ENCODE data around the gene NPPC.

Gene NPPC

DNA sequence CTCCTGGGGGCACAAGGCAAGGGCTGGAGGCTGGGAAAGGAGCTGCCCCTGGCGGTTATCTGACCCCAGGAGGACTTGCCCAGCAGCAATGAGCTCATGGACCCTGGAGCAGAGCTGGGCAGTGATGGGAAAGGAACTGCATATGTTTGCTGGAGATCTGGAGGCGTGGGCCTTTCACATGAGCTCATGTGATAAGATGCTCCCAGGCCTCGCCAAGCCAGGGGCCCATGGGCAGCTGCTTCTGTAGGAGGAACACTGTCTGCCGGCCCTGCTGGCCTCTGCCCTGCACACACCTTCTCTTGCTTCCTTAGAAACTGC, 9.0 kb upstream of the NPPC start:
- DNase-seq (ENCODE audit: low read depth): no peak

DNA sequence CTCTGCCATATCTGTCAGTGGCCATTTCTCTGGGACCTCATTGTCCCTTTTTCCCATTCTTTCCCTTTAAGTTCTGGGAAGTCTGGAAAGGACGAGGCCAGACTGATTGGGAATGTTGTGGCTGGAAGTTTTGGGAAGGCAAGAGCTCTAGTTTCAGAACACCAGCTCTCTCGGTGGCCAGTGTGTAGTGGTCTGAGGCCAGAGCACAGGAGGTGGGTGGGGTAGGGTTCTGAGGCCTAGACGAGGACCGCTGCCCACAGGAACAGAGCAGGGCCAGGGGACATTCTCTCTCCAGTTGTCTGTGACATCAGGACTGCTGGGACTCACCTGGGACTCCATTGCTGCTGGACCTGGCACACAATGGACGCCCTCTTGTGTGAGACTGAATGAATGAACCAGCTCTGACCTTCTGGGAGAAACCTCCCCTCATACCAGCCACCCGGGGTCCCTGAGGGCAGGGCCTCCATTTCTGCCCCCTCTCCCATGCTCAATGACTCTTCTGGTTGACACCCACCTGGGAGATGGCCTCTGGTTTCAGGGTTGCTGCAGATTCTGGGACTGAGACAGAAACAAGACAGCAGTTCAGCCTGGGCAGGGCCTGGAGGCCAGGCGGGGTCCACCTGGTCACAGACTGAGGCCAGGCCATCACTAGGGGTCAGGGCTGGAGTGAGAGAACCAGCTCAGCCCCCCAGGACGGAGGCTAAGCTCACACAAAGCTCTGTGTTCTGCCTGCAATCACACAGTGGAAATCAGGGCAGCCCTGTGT, 8.4 kb upstream of the NPPC start:
- no peak for DNase-seq (ENCODE audit: low read depth)

DNA sequence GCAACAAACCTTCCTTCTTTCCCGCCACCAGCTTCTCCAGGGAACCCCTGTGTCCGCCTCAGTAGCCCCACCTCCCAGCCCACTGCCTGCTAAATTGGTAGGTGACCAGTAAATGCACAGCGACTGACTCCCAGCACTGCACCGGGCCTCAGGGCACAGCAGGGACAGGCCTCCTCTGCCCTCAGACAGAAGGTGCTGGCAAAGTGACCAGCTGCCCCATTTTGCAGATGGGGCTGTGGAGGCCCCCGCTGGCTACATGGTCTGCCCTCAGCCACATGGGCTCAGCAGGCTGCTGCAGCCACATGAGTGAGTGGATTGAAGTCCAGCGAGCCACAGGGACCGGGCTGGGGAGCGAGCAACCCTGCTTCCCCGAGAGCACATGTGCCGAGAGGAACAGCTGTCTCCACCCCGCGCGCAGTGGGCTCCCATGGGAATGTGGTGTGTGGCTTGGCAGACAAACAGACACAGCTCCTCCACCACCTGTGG, 7.8 kb upstream of the NPPC start:
- no peak for DNase-seq (ENCODE audit: low read depth)

DNA sequence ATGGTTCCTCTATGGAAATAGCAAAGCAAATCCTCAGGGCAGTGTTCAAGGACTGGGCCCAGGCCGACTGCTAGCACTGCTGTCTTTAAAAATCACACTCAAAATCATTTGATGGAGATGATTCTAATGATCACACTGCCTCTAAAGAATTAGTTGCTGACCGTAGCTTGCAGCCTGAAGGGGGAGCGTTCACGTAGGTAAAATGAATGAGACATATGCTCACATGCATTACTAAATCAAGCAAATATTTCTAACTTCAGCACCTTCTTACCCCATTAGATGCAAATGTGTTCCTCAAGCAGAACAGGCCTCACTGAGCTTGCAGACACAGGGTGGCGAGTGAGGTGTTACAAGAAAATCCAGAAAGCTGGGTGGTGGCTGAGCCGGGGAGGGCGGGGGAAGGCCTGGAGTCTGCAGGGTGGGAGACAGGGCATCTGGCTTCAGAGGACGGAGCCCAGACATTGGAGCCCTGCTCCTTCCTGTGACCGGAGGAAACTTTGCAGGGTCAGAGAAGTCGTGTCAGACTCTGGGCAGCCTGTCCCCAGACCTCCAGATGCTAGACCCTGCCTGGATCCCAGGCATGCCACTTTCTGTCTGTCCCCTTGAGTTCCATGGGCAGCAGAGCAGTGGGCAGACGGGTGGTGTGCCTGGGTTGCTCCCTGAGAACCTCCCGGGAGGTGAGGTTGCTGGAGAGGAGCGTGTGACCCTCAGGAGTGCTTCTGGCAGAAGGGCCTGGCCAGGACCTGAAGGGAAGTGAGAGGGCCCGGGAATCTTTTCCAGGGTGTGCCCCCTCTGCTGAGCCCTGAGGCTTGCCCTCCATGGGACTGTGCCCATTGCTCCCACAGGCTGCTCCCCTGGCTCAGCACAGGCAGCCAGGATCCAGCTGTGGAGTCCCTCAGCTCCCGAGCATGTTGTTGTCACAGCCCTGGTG, 7.1 kb upstream of the NPPC start:
- no peak for DNase-seq (ENCODE audit: low read depth)

DNA sequence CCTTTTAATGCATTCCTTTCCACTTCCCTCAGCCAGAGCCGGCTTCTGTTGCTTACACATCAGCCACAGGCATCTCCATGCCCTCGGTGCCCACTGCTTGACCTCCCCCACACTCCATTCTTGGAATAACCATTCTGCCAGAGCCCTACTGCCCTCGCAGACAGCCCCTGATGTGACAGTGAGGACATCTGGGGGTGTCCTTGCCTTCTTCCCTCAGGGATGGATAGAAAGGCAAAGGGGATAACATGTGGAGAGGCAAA, 6.4 kb upstream of the NPPC start:
- DNase-seq (ENCODE audit: low read depth): no peak

DNA sequence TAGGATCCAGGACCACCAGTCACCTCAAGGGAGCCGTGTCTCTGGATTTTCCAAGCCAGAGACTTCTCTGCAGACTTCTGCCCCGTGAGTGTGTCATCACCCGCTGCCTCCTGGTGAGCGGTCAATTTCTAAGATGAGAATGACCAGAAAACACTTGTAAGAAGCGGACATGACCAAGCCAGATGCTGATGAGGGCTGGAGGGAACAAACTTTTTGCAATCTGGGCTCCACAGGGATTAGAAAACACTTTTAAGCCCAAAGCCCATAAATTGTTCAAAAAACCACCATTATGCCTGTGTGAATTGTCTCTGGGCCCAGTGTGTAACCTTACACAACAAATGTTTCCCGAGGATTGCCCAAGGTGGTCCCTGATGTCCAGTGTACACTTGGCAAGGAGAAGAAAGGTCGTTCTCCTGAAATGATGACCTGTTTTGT, 5.3 kb upstream of the NPPC start:
- no peak for DNase-seq (ENCODE audit: low read depth)

DNA sequence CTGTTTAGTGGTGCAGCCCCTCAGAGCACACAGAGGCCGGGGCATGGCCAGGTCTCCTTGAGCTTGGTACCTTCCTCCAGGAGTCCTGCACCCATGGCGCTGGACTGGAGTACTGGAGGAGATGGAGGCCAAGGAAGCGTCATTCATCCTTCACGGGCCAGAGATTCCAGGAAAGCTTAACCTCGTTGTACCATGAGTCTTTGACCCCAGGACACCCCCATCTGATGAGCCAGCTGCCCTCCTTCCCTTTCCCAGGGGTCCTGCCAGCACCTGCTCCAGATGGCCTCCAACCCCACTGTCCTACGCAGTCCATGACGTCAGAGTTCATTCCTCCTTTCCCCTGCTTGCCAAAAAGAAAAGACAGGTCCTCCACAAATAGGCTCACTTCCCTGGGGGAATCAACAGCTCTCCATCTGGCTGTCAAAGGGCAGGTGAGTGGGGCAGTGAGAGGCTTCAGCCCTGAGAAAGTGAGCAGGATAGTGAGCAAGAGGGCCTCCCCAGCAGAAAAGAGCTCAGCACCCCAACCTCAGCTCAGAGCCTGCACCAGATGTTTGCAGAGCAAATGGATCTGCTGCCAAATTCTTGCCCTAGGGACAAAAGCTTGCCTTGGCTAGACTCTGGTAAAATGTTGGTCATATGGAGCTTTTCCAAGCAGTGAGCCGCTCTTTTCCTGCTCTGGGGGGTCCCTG, 4.5 kb upstream of the NPPC start:
- no peak for DNase-seq (ENCODE audit: low read depth)

DNA sequence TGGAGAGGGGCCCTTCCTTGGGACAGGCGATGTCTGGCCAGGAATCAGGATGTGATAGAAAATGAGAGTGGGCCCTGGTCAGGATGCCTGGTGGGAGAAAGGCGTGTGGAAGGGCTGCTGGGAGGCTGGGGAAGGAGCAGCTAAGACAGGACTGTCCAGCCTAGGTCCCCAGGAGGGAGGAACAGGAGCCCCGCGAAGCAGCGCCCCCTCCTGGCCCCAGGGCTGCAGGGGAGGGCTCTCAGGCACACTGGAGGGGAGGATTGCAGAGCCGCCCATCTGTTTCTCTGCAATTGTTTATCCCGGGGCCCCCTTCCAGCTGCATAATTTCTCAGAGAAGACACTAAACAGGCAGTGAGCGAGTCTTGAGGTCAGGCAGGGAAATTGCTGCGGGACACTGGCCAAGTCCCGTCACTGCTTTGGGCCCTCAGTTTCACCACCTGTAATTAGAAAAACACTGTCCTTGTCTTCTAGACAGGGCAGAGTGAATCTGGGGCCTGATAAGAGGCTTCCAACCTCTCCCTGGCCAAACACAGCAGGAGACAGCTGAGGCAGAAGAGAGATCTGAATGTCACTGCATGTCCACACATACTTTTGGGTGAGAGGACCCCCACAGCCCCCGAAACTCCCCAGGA, 3.9 kb upstream of the NPPC start:
- no peak for DNase-seq (ENCODE audit: low read depth)

DNA sequence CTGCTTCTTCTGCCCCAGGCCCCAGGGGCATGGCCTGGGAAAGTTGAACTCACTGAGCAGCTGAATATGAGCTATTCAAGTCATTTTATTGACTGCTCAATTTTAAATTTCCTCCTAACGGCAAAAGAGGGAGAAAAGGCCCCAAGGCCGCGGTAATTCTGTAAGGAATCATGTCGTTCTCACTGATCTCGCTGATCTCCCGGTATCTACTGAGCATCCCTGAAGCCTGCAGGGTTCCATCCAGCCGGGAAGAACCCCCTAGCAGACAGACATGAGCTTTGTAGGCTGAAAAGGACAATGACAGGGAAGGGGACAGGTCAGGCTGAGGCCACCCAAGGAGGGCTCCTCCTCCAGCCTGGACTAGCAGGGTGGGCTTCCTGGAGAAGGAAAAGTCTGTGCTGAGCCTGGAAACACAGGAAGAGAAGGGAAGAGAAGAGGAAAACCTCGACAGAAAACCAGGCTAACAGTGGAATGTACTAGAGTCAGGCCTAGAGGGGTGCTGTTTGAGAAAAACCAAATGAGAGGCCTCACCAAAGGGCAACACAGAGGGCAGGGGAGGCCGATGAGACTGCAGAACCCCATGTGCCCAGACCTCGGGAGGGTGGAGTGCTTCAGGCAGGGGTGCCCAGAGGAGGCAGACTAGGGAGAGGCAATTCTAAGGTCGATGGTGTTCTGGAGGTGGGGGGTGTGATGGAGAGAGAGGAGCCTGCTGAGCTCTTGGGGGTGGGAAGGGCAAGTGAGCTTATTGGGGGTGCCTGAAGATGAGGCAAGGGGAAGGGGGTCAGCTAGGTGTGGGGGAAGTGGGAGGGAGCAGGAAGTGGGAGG, 2.9 kb upstream of the NPPC start:
- no peak for DNase-seq (ENCODE audit: low read depth)

DNA sequence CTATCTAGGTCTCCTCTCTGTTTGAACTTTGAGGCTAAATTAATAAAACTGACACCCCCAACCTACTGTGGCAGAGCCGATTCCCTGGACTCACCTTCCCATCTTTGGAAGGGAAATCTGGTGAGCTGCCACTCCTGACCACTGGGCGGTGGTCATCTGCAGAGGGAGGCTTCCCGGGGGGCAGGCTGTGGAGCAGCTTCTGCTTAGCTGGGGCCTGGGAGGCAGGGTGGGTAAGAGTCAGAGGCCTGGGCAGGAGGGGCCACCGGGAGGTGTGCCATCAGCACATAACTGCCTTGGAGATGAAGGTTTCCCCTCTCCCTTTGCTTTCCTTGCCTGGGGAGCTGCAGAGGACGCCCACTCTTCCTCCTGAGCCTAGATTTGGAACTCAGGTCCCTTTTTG, 2.3 kb upstream of the NPPC start:
- no peak for DNase-seq (ENCODE audit: low read depth)

DNA sequence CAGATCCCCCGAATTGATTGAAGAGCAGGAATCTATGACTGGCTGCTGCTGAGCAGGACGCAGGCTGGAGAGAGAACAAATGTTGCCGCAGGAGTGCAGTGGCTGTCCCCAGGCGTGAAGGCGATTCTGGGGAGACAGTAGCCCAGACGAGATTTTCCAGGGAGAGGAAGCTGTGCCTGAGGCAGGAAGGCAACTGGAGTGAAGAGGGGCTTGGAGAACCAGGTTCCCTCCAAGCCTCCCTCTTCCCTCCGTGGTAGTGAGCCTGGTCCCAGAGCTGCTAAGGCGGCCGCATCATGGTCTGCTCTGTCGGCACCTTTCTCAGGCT, 1.3 kb upstream of the NPPC start:
- no peak for DNase-seq (ENCODE audit: low read depth)

DNA sequence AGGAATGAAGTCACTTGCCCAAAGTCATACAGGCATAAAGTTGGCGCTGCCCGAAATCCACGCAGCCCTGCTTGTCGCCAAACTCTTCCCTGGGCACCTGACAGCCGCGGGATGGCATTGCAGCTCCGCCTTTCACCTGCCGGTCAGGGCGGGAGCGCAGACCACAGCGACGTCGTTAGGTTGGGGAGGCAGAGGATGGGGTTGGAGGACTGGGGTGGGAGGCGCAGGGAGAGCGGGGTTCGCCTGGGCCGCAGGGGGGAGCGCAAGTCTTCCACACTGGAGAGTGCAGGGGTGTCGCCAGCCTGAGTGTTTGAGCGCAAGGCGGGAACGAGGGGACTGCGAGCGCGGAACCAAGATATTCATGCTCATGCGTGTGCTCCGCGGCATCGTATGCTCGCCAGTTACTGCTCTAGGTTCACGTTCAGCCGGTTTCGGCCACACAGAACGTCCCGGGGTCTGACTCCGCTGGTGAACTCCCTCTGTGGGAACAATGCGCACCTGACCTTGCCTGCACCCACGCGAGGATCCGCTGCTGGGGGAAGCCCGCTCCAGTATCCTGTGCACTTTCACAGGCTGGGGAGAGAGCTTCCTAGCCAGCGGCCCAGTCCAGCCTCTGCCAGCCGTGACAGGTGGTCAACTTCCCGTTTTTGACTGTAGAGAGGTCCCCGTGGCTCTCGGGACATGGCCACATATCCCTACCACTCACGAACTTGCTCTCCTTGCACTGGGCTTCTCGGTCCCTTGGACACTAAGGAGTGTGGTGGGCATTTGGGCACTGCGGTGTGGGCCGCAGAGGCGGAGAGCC, 767 bp upstream of the NPPC start:
- DNase-seq (ENCODE audit: low read depth): peak; percentile 16

DNA sequence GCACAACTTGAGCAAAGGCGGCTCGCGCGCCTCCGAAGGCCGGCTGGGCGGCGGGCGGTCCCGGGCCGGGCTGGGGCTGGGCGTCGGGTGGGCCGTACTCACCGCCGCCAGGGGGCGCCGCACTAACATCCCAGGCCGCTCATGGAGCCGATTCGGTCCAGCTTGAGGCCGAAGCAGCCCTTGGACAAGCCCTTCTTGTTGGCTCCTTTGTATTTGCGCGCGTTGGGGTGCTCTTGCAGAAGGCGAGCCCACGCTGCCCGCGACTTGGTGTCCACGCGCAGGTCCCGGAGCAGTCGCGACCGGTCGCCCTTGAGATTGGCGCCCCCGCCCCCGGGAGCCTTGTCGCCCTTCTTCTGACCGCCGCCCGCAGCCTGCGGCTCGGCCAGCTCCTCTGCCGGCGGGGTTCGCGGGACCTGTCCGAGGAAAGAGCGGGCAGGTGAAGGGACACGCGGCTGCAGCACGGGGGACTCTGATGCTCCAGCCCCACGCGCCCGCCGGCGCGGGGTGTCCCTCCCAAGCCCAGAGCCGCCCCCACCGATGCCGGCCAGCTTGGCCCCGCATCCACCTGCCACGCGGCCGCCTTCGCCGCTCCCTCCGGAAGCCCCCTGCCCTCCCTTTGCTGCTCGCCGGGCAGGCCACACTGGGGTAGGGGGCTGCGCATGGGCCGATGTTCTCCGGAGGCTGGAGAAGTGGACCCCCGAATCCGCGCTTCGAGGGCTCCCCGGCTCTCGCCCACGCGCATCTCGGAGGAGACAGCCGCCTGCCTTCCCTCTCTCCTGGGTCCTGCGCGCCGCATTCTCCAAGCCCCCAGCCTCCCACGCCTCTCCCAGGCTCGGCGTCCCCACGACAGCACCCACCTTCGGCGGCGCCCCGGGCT, 655 bp downstream of the NPPC start:
- DNase-seq (ENCODE audit: low read depth): peak; percentile 82

DNA sequence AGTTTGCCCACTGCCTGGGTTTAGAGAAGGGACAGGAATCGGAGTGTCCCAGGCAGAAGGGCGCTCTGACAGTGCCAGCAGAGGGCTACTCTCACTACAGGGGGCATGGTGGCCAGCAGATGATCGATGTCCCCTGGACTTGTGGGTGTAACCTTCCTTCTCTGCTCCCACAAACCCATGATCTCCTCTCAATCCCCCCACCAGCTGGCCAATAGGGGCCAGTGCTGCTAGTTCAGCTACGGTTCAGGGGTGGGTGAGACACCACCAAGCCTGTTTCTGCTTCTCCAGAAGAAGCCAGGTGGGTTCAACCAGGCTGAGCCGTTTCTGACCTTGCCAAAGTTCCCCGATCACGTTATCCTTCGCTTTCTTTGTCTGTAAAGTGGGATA, 1.3 kb downstream of the NPPC start:
- DNase-seq (ENCODE audit: low read depth): no peak

DNA sequence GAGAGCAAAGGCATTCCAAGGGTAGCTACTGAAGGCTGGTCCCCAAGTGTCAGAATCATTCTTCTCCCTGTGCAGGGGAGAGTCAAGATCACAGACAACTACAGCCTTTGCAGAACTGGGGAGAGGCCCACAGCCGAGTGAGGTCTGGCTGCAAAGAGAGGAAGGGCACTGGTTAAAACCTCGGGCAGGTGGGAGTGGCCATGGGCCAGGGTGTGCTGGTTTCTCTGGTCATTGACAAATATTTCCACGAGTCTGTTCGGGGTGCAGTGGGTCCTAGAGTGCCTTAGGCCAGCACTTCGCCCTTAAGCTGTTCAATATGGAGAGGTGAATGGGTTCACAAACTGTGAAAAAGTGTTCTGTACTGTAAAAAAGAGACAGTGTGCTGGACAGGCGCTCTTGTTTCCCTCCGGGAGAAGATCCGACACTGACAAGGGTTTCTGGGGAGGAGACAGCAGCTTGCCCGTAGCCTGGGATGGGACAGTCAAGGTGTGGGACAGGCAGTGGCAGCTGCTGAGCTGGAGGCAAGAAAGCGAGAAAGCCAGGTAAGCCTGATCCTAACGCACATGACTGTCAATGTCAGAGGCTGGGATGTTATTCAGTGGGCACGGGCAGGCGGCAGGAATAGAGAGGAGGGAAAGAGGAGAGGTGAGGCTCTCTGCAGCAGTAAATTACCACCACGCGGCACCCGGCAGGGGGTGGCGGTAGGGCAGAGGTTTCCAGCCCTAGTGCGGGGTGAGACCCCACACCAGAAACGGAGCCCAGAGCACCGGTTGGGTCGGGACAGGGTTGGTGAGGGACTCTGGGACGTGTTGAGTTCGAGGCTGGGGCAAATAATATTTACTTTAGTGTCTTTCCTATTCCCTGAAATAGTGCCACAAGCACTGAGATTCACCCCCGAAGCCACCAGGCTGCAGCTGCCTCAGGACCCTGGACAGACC, 2.0 kb downstream of the NPPC start:
- DNase-seq (ENCODE audit: low read depth): no peak

DNA sequence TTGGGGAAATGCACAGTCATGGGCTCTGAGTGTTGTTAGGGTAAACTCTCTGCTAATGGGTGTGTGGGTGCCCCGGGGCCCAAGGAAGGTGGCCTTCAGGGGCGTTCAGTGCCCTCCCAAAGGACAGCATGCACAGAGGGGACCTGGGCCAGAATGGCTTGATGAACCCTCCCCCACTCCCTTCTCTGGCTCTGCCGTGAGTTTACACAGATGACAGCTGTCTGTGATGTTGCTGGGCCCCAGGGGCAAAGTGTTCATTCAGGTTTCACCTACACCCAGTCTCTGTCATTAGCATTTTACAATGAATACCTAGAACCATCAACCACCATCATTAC, 3.2 kb downstream of the NPPC start:
- DNase-seq (ENCODE audit: low read depth): no peak

DNA sequence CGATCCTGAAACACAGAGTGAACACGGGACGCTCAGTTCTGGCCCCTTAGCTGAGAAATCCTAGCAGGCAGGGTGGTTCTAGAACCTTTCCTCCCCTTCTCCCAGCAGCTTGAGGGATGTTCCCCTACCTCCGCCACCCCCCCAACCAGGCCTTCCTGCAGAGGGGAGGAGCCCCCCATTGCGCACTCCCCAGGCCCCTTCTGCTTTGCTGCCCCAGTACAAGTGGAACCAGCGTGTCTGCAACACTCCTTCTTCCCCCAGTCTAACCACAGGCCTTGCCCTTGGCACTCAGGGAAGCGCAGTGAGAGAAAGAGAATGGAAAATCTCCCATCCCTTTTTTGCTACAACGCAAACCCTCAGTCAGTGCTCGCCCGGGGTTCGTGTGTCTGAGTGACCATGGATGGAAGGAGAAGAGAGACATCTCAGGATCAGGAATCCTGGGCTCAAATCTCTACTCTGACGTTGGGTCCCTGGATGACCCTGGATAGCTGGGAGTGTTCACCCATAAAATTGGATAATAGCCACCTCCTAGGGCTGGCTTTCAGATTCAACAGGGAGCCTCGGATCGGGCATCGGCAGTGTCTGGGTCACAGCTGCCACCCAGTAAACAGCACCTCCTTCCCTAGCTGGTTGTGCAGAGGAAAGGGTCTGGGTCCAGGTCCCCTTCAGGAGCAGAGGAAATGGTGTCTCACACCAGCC, 3.7 kb downstream of the NPPC start:
- no peak for DNase-seq (ENCODE audit: low read depth)

DNA sequence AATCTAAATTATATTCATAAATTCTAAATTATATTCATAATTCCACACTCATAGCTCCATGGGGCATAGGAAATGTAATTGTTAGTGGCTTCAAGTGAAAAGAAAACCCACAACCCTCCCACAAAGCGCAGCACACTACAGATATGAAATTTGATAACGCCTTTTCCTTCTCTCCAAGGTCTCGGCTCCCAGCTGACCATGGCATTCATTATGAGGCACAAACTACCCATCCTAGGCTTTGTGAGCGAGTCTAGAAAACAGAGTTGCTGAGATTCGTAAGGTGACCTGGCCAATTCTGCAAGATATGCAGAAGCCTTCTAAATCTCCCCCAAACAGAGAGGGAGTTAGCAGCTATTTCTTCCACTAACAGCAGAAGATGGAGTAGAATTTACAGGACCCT, 5.4 kb downstream of the NPPC start:
- no peak for DNase-seq (ENCODE audit: low read depth)

Measured in fibroblast of gingiva (primary cell).